WTC11 (cell line): ENCODE data around the gene ABTB2.

ENCODE experiments used
- KAT7 ChIP-seq: sonication (generic); formaldehyde crosslinking; IDR thresholded peaks from 2 replicates; pipeline ENCODE4 v1.8.1; 2023; ENCODE audit warnings: missing genetic modification reagents, mild to moderate bottlenecking, borderline replicate concordance
- RELA ChIP-seq: sonication (generic); formaldehyde crosslinking; IDR thresholded peaks from 2 replicates; pipeline ENCODE4 v1.8.1; 2022; ENCODE audit warnings: missing genetic modification reagents, mild to moderate bottlenecking, borderline replicate concordance
- SP1 ChIP-seq: sonication (generic); formaldehyde crosslinking; conservative IDR thresholded peaks from 2 replicates; pipeline ENCODE4 v1.8.1; 2022; ENCODE audit warnings: missing genetic modification reagents
- TF ChIP-seq, protein P1 (sequence below): fragments of 200-600 bp; IDR thresholded peaks from 2 replicates; pipeline ENCODE4 v1.8.0; 2022; ENCODE audit warnings: antibody characterized with exemption

DNA sequence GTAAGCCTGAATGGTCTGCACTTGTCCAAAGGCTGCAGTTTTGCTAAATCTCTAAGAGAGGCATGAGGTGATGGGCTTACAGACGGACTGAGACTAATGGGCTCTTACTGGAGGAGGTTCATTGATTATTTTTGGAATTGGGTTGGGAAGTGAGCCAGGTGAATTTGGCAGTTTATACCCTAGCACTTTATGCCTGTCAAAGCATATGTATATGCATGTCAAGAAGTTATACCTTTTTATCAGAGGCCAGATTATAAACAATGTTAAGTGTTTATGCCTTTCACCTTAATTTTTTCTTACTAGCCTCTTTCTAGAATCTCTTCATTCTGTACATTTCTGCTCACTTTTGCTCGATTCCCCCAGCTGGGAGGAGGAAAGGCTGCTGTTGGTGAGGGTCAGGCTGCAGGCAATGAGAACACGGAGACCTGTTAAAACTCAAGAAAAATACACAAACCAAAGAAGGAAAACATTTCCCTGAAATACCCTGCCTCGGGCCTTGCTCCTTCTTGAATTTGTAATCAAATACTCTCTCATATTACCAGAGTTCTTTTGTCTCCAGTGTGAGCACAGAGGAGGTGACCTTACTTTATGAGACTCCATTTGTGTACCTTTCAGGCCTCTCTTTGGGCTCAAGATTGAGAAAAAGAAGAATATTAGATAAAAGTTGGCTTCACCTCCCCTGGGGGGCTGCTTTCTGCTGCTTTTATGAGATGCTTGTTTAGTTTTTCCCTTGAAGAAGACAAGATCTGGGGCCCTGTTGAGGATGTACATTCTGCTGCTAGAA is 232.7 kb downstream of the ABTB2 start:
- TF ChIP-seq, protein P1, sequence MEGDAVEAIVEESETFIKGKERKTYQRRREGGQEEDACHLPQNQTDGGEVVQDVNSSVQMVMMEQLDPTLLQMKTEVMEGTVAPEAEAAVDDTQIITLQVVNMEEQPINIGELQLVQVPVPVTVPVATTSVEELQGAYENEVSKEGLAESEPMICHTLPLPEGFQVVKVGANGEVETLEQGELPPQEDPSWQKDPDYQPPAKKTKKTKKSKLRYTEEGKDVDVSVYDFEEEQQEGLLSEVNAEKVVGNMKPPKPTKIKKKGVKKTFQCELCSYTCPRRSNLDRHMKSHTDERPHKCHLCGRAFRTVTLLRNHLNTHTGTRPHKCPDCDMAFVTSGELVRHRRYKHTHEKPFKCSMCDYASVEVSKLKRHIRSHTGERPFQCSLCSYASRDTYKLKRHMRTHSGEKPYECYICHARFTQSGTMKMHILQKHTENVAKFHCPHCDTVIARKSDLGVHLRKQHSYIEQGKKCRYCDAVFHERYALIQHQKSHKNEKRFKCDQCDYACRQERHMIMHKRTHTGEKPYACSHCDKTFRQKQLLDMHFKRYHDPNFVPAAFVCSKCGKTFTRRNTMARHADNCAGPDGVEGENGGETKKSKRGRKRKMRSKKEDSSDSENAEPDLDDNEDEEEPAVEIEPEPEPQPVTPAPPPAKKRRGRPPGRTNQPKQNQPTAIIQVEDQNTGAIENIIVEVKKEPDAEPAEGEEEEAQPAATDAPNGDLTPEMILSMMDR: no peak
- TF ChIP-seq SP1 (no peak), KAT7 (CRISPR knock-in tag) (no peak), RELA (CRISPR knock-in tag) (no peak)
